ENCODE measurements around the gene NRG2. TPM values are rescaled to one million over a fixed set of nuclear protein-coding genes. Genes with fewer than 3 reads are reported as not detected.
A peak's percentile ranks its signal among the peaks of the same experiment; 100 is the strongest.

Gene NRG2
- total and polyA plus RNA-seq, 2 donors (not counting 3 experiments of a cell fraction or from before 2014, with no cell fraction given) = 0.26 to 0.42 TPM

DNA sequence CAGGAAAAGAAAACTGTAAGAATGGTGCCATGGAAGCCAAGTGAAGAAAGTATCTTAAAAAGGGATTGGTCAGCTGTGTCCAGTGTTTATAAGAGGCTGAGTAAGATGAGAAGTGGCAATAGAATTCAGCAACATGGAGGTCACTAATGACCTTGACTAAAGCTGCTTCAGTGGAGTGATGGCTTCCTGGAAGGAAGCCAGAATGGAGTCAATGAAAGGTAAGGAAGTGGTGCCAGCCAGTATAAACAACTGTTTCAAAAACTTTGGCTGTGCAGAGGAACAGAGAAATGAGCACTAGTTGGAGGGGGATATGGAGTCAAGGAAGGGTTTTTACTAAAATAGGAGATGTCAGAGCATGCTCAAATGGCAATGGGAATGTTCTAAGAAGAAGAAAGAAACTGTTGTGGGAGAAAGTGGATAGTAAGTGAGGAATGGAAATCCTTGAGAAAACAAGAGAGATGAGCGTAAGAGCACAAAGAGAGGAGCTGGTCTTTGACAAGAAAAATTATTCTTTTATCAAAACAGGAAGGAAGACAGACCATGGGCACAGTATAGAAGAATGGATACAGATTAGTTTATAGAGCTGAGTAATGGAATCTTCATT is 11.1 kb upstream of the NRG2 start:
- ChIA-PET POLR2A (no interaction called here), CTCF (interaction anchor here (0.7 to 5.1 kb wide), 11 partner anchors 12 to 279 kb away, joined by 3 to 36 read pairs (median 5); partner anchors contain the start of gene NRG2)
- H3K36me3 ChIP-seq (ENCODE audit: control insufficient read depth in 2 of 2, extremely low read depth in 1 of 2, insufficient read depth in 2 of 2, low read length in 2 of 2) = no peaks in the 10 kb centered on the region
- H3K4me1 ChIP-seq (ENCODE audit: control insufficient read depth, extremely low read depth, insufficient read depth, low read length) = peaks cover 16% of the 10 kb centered on the region
- no peaks in the 10 kb centered on the region for H3K79me2 ChIP-seq (ENCODE audit: control insufficient read depth, insufficient read depth, low read length)
- H4K20me1 ChIP-seq (replicated peaks; ENCODE audit: control insufficient read depth, extremely low read depth, insufficient read depth, low read length) = no peaks in the 10 kb centered on the region
- intact Hi-C loops (cut with micrococcal nuclease) = loop anchor here (1.0 kb wide), 1 partner anchor 12 kb away; no protein-coding TSS in a partner anchor
- dilution Hi-C loops (cut with MboI; ENCODE audit: extremely low pct_ligation_motif_present, low sequenced_read_pairs) = no loop called here
- peak overlapping the region in 1 of 3 experiments; percentile 44 for H3K4me3 ChIP-seq (replicated peaks in 1 of 3; ENCODE audit: insufficient read depth in 1 of 3, low read depth in 1 of 3, low read length in 3 of 3)
- H3K9me3 ChIP-seq (replicated peaks; ENCODE audit: control insufficient read depth, insufficient read depth, low read length) = no peaks in the 10 kb centered on the region
- H2AFZ ChIP-seq (ENCODE audit: low read depth, low read length) = no peak overlapping the region
- peak; percentile 91 for FAIRE-seq
- H3K27me3 ChIP-seq (ENCODE audit: control insufficient read depth in 2 of 2, insufficient read depth in 2 of 2, low read length in 2 of 2) = peaks cover 13 to 31% of the 10 kb centered on the region in 2 experiments
- H3K9ac ChIP-seq (replicated peaks; ENCODE audit: extremely low read depth, insufficient read depth, low read length) = no peak overlapping the region
- H3K9me1 ChIP-seq (replicated peaks; ENCODE audit: control insufficient read depth, extremely low read depth, insufficient read depth, low read length) = no peaks in the 10 kb centered on the region
- no TSS peak for BruUV-seq (replicated peaks)
- peak overlapping the region; percentile 74 for H3K4me2 ChIP-seq (ENCODE audit: insufficient read depth, low read length)
- no peak overlapping the region for H3K27ac ChIP-seq (ENCODE audit: insufficient read depth, low read depth, low read length)
- peak; percentile 94 for DNase-seq (ENCODE audit: low read depth, low spot score)
- TF ChIP-seq, protein P1, sequence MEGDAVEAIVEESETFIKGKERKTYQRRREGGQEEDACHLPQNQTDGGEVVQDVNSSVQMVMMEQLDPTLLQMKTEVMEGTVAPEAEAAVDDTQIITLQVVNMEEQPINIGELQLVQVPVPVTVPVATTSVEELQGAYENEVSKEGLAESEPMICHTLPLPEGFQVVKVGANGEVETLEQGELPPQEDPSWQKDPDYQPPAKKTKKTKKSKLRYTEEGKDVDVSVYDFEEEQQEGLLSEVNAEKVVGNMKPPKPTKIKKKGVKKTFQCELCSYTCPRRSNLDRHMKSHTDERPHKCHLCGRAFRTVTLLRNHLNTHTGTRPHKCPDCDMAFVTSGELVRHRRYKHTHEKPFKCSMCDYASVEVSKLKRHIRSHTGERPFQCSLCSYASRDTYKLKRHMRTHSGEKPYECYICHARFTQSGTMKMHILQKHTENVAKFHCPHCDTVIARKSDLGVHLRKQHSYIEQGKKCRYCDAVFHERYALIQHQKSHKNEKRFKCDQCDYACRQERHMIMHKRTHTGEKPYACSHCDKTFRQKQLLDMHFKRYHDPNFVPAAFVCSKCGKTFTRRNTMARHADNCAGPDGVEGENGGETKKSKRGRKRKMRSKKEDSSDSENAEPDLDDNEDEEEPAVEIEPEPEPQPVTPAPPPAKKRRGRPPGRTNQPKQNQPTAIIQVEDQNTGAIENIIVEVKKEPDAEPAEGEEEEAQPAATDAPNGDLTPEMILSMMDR (IDR thresholded peaks at IDR 0.05; ENCODE audit: extremely low read depth in 1 of 2, insufficient read depth in 1 of 2, low read depth in 1 of 2, low read length in 2 of 2) = no peak
- TF ChIP-seq FOS (IDR thresholded peaks at IDR 0.05; ENCODE audit: borderline replicate concordance, insufficient read depth, low read length) (no peak), MYC (IDR thresholded peaks at IDR 0.05; ENCODE audit: low read depth, low read length) (no peak), POLR2AphosphoS5 (IDR thresholded peaks at IDR 0.05; ENCODE audit: insufficient read depth, low read depth, low read length) (peak; percentile 81), EZH2 (IDR thresholded peaks at IDR 0.05; ENCODE audit: borderline replicate concordance, low read depth, low read length, severe bottlenecking) (no peak)

Data from endothelial cell of umbilical vein (primary cell).